ENCODE data around the gene MEGF8.

DNA sequence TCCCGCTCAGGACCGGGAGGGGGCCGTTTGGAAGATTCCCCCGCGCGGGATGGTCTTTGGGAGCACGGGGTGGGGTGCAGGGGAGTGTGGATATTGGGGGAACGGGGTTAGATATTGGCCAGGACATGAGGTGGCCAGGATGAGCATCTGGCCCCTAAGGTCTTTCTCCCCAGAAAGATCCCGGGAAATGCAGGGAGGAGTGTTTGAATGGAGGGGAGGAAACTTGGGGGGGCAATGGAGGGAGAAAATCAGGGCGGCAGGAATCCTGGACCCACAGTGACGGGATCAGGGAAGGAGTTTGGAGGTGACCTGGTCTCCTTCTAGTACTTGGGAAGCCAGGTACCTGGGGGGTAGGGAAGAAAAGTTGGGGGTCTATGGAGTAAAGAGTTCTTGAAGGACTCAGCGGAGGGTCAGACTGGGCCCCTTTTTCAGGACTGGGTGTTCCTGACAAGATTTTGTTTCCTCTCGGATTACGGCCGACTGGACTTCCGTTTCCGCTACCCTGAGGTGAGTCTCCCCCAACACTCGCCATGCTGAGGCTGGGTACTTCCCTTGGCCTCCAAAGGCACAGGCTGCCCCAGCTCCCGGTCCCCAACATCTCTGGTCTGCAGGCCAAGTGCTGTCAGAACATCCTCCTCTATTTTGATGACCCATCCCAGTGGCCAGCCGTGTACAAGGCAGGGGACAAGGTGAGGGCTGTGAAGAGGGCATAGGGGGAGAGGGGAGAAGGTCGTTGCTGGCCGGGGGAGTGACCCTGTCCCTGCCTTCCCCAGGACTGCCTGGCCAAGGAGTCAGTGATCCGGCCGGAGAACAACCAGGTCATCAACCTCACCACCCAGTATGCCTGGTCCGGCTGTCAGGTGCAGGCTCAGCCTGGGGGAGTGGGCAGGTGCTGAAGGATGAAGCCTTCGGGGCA lies 11.3 kb upstream of the MEGF8 start:
- TF ChIP-seq, protein P1, sequence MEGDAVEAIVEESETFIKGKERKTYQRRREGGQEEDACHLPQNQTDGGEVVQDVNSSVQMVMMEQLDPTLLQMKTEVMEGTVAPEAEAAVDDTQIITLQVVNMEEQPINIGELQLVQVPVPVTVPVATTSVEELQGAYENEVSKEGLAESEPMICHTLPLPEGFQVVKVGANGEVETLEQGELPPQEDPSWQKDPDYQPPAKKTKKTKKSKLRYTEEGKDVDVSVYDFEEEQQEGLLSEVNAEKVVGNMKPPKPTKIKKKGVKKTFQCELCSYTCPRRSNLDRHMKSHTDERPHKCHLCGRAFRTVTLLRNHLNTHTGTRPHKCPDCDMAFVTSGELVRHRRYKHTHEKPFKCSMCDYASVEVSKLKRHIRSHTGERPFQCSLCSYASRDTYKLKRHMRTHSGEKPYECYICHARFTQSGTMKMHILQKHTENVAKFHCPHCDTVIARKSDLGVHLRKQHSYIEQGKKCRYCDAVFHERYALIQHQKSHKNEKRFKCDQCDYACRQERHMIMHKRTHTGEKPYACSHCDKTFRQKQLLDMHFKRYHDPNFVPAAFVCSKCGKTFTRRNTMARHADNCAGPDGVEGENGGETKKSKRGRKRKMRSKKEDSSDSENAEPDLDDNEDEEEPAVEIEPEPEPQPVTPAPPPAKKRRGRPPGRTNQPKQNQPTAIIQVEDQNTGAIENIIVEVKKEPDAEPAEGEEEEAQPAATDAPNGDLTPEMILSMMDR (IDR thresholded peaks at IDR 0.05): peak in 1 of 3 donors; percentile 3
- TF ChIP-seq POLR2AphosphoS5 (IDR thresholded peaks at IDR 0.05): no peak

Measured in breast epithelium (tissue), 3 donors.